ENCODE data around the gene PIEZO1. TPM values are rescaled to one million over a fixed set of nuclear protein-coding genes. Genes with fewer than 3 reads are reported as not detected.

Gene PIEZO1
- total and polyA plus RNA-seq, 9 of the 15 experiments (the other 6 are each of a cell fraction or from before 2014, with no cell fraction given), result 3.6 to 432 (median 131) TPM

GRCh38 chr16:88783391-88784073 is 1.5 kb downstream of the PIEZO1 start (continued):
- TF ChIP-seq NKRF (IDR thresholded peaks at IDR 0.05; ENCODE audit: borderline replicate concordance) (peak; percentile 24; the same call in 1 of the 2 replicates), ZNF740 (CRISPR knock-in tag; IDR thresholded peaks at IDR 0.05) (peak; percentile 76; the same call in 1 of the 2 replicates), ZNF740 (tag; IDR thresholded peaks at IDR 0.05) (no peak), NFIC (IDR thresholded peaks at IDR 0.05) (no peak), CHD2 (IDR thresholded peaks at IDR 0.05; ENCODE audit: low read depth, low read length) (0 out of 2 replicates have a peak, but pooled peaks have one; percentile 24), HNRNPLL (IDR thresholded peaks at IDR 0.05; ENCODE audit: low read depth, low read length, poor library complexity, severe bottlenecking) (peak; percentile 10), TCF7L2 (IDR thresholded peaks at IDR 0.05; ENCODE audit: low read depth, low read length) (no peak), CBX8 (IDR thresholded peaks at IDR 0.05; ENCODE audit: borderline replicate concordance, extremely low read depth, low read depth, low read length, poor library complexity, severe bottlenecking) (no peak), TAF15 (IDR thresholded peaks at IDR 0.05; ENCODE audit: low read depth, low read length) (peak; percentile 45; the same call in 1 of the 2 replicates), RBM22 (IDR thresholded peaks at IDR 0.05; ENCODE audit: low read depth, low read length, poor library complexity, severe bottlenecking) (peak; percentile 27), FOXK2 (conservative IDR thresholded peaks at IDR 0.05 in 1 of 2, IDR thresholded peaks at IDR 0.05 in 1 of 2; ENCODE audit: low read depth in 2 of 2) (0 out of 4 replicates have a peak, but pooled peaks of 1 of the 2 experiments have one; percentile 39), RAD21 (CRISPR knock-in tag; conservative IDR thresholded peaks at IDR 0.05 in 1 of 2, IDR thresholded peaks at IDR 0.05 in 1 of 2) (0 out of 4 replicates have a peak, but pooled peaks of 1 of the 2 experiments have one; percentile 1), SRSF9 (IDR thresholded peaks at IDR 0.05; ENCODE audit: borderline replicate concordance, low read depth, low read length) (no peak), HMGN3 (IDR thresholded peaks at IDR 0.05; ENCODE audit: borderline replicate concordance, extremely low read depth, insufficient read length, low read depth, low read length) (no peak), YY1 (IDR thresholded peaks at IDR 0.05; ENCODE audit: borderline replicate concordance in 1 of 3, control insufficient read depth in 1 of 3, extremely low read depth in 1 of 3, insufficient read depth in 3 of 3, insufficient read length in 1 of 3, insufficient replicate concordance in 2 of 3, low read depth in 1 of 3, low read length in 2 of 3) (peak in 1 of 3 experiments; percentile 23), HDAC1 (IDR thresholded peaks at IDR 0.05) (0 out of 4 replicates have a peak, but pooled peaks of 1 of the 2 experiments have one; percentile 26)
- TF ChIP-seq, protein P1, sequence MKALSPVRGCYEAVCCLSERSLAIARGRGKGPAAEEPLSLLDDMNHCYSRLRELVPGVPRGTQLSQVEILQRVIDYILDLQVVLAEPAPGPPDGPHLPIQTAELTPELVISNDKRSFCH (CRISPR knock-in tag; IDR thresholded peaks at IDR 0.05), result no peak
- TF ChIP-seq, protein P1 (tag; IDR thresholded peaks at IDR 0.05), result 0 out of 2 replicates have a peak, but pooled peaks have one; percentile 18
- TF ChIP-seq, protein P2, sequence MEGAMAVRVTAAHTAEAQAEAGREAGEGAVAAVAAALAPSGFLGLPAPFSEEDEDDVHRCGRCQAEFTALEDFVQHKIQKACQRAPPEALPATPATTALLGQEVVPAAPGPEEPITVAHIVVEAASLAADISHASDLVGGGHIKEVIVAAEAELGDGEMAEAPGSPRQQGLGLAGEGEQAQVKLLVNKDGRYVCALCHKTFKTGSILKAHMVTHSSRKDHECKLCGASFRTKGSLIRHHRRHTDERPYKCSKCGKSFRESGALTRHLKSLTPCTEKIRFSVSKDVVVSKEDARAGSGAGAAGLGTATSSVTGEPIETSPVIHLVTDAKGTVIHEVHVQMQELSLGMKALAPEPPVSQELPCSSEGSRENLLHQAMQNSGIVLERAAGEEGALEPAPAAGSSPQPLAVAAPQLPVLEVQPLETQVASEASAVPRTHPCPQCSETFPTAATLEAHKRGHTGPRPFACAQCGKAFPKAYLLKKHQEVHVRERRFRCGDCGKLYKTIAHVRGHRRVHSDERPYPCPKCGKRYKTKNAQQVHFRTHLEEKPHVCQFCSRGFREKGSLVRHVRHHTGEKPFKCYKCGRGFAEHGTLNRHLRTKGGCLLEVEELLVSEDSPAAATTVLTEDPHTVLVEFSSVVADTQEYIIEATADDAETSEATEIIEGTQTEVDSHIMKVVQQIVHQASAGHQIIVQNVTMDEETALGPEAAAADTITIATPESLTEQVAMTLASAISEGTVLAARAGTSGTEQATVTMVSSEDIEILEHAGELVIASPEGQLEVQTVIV (CRISPR knock-in tag; IDR thresholded peaks at IDR 0.05; ENCODE audit: borderline replicate concordance), result no peak
